ENCODE measurements around the gene CDH12.
"Not testable (repeated sequence)": the region's sequence is repeated elsewhere in the genome, so short reads cannot be mapped to it uniquely, and the experiment has no call there.

The CDH12 gene

DNA sequence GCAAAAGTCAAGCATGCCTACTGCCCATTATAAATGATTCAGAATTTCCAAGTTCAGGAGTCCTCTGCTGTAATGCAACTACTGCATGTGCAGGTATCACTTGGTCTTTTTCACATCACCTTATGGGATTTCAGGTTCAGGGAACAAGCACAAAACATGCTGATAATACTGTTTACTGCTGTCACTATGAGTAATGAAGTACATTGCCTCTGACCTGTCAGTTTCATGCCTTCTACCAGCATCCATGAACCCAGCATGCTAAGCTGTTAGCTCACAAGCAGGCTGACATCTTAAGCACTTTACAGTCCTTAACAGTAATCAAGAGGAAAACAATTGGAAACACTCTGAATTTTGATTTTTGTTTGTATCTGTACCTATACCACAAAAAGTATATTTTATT lies 743.8 kb downstream of the CDH12 start:
- DNase-seq = no peak

DNA sequence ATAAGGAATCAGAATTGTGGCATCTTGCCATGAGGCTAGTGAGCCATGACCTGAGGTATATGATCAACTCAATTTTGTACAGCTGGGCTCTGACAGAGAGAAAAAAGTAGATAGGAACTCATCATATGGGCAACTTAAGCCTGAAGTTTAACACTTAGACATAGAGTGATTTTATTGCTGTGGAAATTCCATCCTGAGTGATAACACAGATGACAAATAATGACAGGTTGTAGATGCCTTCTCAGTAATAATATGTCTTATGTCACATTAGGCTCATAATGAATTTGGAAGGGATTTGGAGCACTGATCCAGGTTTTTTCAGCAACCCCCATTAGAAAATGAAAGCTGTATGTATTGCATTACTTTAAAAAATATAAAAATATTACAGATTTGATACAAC lies 744.6 kb downstream of the CDH12 start:
- no peak for DNase-seq

GRCh38 chr5:22102823-22103359 lies 750.3 kb downstream of the CDH12 start:
- DNase-seq = no peak

GRCh38 chr5:22088517-22088916 lies 764.6 kb downstream of the CDH12 start:
- no peak for DNase-seq

- DNase-seq = no peak
Measured at GRCh38 chr5:22079566-22079965, 773.6 kb downstream of the CDH12 start.

GRCh38 chr5:22079002-22079401 lies 774.1 kb downstream of the CDH12 start:
- no peak for DNase-seq

DNA sequence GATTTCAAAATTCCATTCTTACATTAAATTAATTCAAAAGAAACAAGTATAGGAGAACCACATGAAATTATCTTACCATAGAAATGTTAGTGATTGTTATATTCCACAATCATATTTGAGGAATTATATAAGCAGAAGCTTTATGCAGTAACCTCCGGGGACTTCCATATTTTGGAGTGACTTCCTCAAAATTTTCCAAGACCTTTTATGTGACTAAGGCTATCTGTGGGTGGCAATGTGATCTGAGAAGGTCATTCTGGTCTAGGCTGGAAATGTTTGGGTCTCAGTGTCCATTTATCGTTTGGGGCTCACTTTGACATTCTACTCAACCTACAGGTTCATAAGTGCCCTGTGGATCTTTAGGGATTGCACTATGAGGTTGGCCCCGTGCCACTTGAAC lies 776.6 kb downstream of the CDH12 start:
- DNase-seq = no peak

GRCh38 chr5:22070186-22070728 lies 782.9 kb downstream of the CDH12 start:
- no peak for DNase-seq

- no peak for DNase-seq
Measured at GRCh38 chr5:22063717-22064116, 789.4 kb downstream of the CDH12 start.

DNA sequence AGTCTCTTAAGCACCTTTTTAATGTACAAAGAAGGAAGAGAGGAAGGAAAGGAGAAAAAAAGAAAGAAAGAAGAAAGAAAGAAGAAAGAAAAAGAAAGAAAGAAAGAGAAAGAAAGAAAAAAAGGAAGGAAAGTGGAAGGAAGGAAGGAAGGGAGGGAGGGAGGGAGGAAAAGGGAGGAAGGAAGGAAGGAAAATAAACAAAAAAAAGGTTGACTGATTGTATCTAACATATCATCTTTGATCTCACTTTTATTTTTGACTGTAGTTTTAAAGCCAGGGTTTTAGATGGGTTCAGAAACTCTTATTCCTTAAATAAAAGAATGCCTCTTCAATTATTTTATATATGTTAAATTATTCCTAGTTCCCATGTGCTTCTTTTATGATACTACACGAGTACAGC lies 794.5 kb downstream of the CDH12 start:
- DNase-seq = no peak

DNA sequence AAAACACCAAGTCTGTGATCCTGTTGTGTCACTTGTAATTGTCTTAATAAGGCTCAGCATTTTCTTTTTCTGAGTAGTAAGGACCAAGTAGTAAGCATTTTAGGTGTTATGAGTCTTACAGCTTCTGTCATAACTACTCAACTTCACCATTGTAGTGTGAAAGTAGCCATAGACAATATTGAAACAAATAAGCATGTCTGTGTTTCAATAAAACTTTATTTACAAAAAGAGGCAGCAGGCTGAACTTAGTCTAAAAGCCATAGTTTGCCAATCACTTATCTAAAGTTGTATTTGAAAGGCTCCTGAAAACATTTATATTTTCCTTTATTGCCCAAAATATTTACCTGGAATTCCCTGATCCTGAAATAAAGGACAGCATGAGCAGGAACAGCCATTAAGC lies 796.1 kb downstream of the CDH12 start:
- no peak for DNase-seq

DNA sequence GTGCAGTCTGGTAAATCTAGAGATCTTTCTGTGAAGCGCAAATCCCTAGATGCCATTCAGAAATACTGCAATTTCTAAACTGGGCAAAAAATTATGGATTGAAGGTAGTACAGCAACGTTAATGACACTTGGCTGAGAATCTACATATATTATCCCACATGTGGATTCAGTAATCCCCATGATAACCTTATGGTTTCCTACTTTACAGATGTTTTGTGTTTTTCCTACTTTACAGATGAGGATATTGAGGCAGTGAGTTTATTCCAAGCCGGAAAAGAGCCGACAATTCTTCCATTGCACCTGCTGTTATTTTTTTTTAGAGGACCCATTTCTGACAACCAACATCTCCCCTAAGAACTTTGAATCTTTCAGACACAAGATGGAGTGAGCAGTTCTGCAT lies 796.5 kb downstream of the CDH12 start:
- no peak for DNase-seq

DNA sequence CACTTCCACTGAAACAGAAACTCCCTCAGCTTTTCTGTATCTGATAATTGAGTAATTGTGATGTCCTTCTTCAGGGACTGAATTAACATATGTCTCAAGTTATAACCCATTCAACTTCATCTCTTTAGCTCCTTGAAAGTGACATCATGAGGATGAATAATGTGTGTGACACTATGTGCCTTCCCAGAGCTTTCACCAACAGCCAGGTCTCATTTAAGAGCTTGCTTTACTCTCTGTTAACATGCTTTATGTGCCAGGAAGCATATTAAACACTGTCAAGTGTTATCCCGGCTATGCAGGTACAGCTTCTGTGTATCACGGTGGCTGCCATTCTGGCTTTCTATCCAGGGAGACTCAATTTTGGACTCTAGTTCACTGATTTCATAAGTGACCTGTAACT lies 799.9 kb downstream of the CDH12 start:
- DNase-seq = peak; percentile 95

GRCh38 chr5:22051881-22052280 lies 801.3 kb downstream of the CDH12 start:
- no peak for DNase-seq

GRCh38 chr5:22050931-22051330 lies 802.2 kb downstream of the CDH12 start:
- DNase-seq = no peak

DNA sequence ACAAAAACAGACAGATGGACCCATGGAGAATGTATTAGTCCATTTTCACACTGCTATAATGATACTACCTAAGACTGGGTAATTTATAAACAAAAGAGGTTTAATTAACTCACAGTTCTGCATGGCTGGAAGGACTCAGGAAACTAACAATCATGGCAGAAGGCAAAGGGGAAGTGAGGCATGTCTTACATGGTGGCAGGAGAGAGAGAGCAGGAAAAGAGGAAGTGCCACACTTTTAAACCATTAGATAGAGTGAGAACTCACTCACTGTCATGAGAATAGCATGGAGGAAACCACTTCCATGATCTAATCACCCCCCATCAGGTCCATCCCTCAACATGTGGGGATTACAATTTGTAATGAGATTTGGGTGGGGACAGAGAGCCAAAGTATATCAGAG lies 808.9 kb downstream of the CDH12 start:
- DNase-seq = no peak

DNA sequence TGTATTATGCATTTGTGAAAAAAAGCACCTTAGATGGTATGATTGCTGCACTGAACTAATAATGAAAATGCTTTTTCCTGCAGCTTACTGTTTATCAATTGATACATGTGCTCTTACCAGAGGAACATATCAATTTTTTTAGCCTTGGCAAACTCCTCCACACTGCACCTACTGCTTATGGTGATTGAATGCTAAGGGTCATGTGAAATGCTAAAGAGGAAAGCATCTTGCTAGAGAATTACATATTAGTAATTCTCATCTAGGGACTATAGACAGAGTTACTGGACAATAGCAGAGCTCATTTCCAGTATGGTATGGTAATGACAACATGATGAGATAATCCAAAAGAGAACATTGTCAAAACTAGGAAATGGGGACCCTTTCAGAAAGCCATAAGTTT lies 817.1 kb downstream of the CDH12 start:
- no peak for DNase-seq

GRCh38 chr5:22033066-22033465 lies 820.1 kb downstream of the CDH12 start:
- no peak for DNase-seq

DNA sequence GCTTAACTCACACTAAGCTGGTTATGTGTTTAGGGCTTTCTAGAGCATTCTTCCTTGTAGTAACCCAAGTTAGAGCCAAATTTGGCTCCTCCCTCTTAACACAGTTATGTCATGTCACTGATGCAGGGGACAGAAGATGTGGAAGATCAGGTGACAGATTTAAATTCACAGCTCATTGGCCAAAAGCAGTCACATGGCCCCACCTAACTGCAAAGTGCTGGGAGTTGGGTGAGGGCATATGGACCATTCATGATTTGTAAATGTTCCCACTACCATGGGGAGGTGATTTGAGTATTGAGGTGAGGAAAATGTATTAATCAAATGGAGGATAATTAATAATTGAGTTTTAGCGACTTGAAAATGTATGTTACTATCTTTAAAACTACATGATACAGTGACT lies 829.4 kb downstream of the CDH12 start:
- no peak for DNase-seq

DNA sequence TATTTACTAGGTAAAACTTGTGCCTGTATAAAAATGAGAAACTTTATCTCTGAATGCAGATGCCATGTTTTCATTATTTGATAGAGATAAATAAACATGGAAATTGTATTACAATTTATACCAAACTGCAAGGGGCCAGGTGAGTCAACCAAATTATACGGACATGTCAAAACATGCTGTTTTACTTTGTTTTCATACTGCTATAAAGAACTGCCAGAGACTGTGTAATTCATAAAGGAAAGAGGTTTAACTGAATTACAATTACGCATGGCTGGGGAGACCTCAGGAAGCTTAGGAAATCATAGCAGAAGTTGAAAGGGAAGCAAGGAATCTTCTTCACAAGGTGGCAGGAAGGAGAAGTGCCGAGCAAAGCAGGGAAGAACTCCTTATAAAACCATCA lies 840.3 kb downstream of the CDH12 start:
- DNase-seq = not testable (repeated sequence)

DNA sequence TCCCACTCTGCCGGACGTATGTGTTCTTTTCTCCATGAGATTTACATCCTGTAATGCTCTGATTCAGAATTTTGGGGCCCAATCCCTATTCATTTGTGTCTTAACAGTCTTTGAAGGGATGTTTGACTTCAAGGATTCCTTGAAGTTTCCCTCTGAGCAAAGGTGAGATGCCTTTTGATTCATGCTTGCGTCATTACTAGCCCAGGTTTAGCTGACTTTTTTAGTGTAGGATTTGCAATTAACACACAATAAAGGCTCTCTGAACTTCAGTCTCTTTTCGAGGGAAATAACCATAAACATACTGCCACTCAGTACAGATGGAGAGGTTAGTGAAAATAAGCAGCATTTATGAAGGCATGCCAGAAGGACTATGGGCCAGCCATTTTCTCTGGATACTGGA lies 842.3 kb downstream of the CDH12 start:
- not testable (repeated sequence) for DNase-seq

- not testable (repeated sequence) for DNase-seq
Measured at GRCh38 chr5:22001097-22001496, 852.0 kb downstream of the CDH12 start.

GRCh38 chr5:21985799-21986198 lies 867.3 kb downstream of the CDH12 start:
- DNase-seq = not testable (repeated sequence)

- not testable (repeated sequence) for DNase-seq
Measured at GRCh38 chr5:21951571-21951970, 901.6 kb downstream of the CDH12 start.

DNA sequence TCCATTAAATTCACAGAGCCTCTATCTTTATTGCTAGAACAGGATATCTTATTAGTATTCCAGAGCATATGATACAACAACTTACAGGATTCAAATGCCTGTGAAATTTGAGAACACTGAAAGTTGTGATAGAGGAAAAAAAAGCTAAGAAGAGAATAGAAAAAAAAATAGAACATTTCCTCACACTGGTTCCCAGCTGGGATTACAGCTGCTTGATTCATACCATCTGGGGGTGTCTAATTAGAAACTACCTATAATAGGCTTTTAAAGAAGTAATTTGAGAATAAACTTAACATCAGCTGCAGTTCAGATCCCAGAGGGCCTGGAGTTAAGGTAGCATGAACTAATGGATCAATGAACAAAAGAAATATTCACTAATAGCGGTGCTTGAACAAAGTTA lies 922.0 kb downstream of the CDH12 start:
- no peak for DNase-seq
